C4-2B (cell line): ENCODE data around the gene SLC35A3.
"Not testable (repeated sequence)": the region's sequence is repeated elsewhere in the genome, so short reads cannot be mapped to it uniquely, and the experiment has no call there.

Experiments
- H3K27ac ChIP-seq: fragments of 450-650 bp; 2 replicates; pipeline ENCODE4 v1.5.1; 2017
- CTCF ChIP-seq: fragments of 450-650 bp; conservative IDR thresholded peaks from 2 replicates; pipeline ENCODE4 v1.5.1; 2017; ENCODE audit warnings: mild to moderate bottlenecking
- ZFX ChIP-seq: fragments of 450-650 bp; IDR thresholded peaks from 2 replicates; pipeline ENCODE4 v1.6.1; 2017

SLC35A3 gene

GRCh38 chr1:99963041-99963795, 6.6 kb upstream of the SLC35A3 start:
- TF ChIP-seq CTCF: no peak
- no peak for TF ChIP-seq ZFX
- H3K27ac ChIP-seq: no peak overlapping the region

GRCh38 chr1:99964806-99965205, 5.0 kb upstream of the SLC35A3 start:
- TF ChIP-seq CTCF: no peak
- no peak for TF ChIP-seq ZFX
- H3K27ac ChIP-seq: peak overlapping the region; percentile 59; the same call in 1 of the 2 replicates

- TF ChIP-seq ZFX (no peak), CTCF (no peak)
- H3K27ac ChIP-seq: peak overlapping the region; percentile 82
Observed at GRCh38 chr1:99965646-99966375, 4.0 kb upstream of the SLC35A3 start.

GRCh38 chr1:99968214-99968613, 1.6 kb upstream of the SLC35A3 start:
- H3K27ac ChIP-seq: no peak overlapping the region
- TF ChIP-seq CTCF: no peak
- TF ChIP-seq ZFX: no peak

GRCh38 chr1:99969260-99969728, 502 bp upstream of the SLC35A3 start:
- TF ChIP-seq CTCF (no peak), ZFX (no peak)
- peak overlapping the region; percentile 79 for H3K27ac ChIP-seq

- H3K27ac ChIP-seq: peak overlapping the region; percentile 79
Observed at GRCh38 chr1:99970713-99971255, 988 bp downstream of the SLC35A3 start.

GRCh38 chr1:99972066-99972465, 2.3 kb downstream of the SLC35A3 start:
- not testable (repeated sequence) for H3K27ac ChIP-seq

More at GRCh38 chr1:99970713-99971255, 988 bp downstream of the SLC35A3 start:
- TF ChIP-seq ZFX (no peak), CTCF (no peak)
